ENCODE measurements around the gene KRT10. TPM values are rescaled to one million over a fixed set of nuclear protein-coding genes. Genes with fewer than 3 reads are reported as not detected.

Gene KRT10
- total and polyA plus RNA-seq, 9 of the 15 experiments (the other 6 are each of a cell fraction or from before 2014, with no cell fraction given), result 47.0 to 179 (median 76.2) TPM

- Histone ChIP-seq H3K4me2 (ENCODE audit: insufficient read depth, low read length) (no peak overlapping the region), H3K79me2 (ENCODE audit: control insufficient read depth, insufficient read depth, low read length) (no peaks in the 10 kb centered on the region), H3K27ac (ENCODE audit: extremely low read depth, low read depth, low read length) (no peak overlapping the region), H3K4me1 (replicated peaks in 1 of 2; ENCODE audit: control insufficient read depth in 2 of 2, insufficient read depth in 2 of 2, low read length in 2 of 2) (peaks cover 12 to 34% of the 10 kb centered on the region in 2 experiments), H3K9ac (ENCODE audit: insufficient read depth in 1 of 2, low read depth in 2 of 2, low read length in 2 of 2) (no peak overlapping the region), H3K4me3 (no peak overlapping the region), H3K36me3 (ENCODE audit: control insufficient read depth, insufficient read depth, low read length) (no peaks in the 10 kb centered on the region), H2AFZ (ENCODE audit: low read depth, low read length) (no peak overlapping the region), H3K27me3 (ENCODE audit: control insufficient read depth in 2 of 2, insufficient read depth in 2 of 2, low read length in 2 of 2) (no peaks in the 10 kb centered on the region), H4K20me1 (replicated peaks; ENCODE audit: control insufficient read depth, insufficient read depth, low read length) (no peaks in the 10 kb centered on the region), H3K9me3 (replicated peaks; ENCODE audit: control insufficient read depth, insufficient read depth, low read depth, low read length) (no peaks in the 10 kb centered on the region), H3K9me1 (ENCODE audit: control insufficient read depth, insufficient read depth, low read length) (peaks cover 2% of the 10 kb centered on the region)
- BruUV-seq (replicated peaks), result no TSS peak
- 100% methylated on average over 1 of the region's 1 CpG for WGBS (ENCODE audit: insufficient coverage, low coverage, missing lambda C conversion rate)
- ChIA-PET POLR2A (interaction anchor here (0.5 to 1.7 kb wide), 4 partner anchors 10 to 1226 kb away, joined by 3 to 7 read pairs (median 4); no protein-coding TSS in a partner anchor), CTCF (ENCODE audit: low intra/inter-chr PET ratio) (no interaction called here)
- ATAC-seq (no peak), DNase-seq (ENCODE audit: extremely low read depth in 1 of 4, low spot score in 3 of 4) (no peak), FAIRE-seq (no peak)
- intact Hi-C loops (cut with micrococcal nuclease) (no loop called here), in situ Hi-C loops (cut with MboI) (no loop called here)
- TF ChIP-seq NR0B1 (IDR thresholded peaks at IDR 0.05; ENCODE audit: partially characterized antibody) (no peak), BCLAF1 (IDR thresholded peaks at IDR 0.05; ENCODE audit: borderline replicate concordance in 1 of 2, control insufficient read depth in 1 of 2, low read depth in 2 of 2, low read length in 1 of 2) (no peak), ZBTB12 (CRISPR knock-in tag; IDR thresholded peaks at IDR 0.05) (no peak), U2AF2 (optimal IDR thresholded peaks at IDR 0.05; ENCODE audit: low read depth, low read length) (no peak), ZBTB1 (CRISPR knock-in tag; IDR thresholded peaks at IDR 0.05; ENCODE audit: borderline replicate concordance, low read depth) (no peak), ILF3 (IDR thresholded peaks at IDR 0.05; ENCODE audit: borderline replicate concordance) (no peak), IFI16 (CRISPR knock-in tag; IDR thresholded peaks at IDR 0.05) (no peak), USF1 (CRISPR knock-in tag; IDR thresholded peaks at IDR 0.05) (no peak), MLX (CRISPR knock-in tag; conservative IDR thresholded peaks at IDR 0.05) (no peak), SIN3A (IDR thresholded peaks at IDR 0.05; ENCODE audit: borderline replicate concordance in 2 of 2, control insufficient read depth in 1 of 2, low read depth in 2 of 2, low read length in 2 of 2) (no peak), ID3 (CRISPR knock-in tag; IDR thresholded peaks at IDR 0.05) (no peak), ID3 (tag; IDR thresholded peaks at IDR 0.05) (no peak), RB1 (IDR thresholded peaks at IDR 0.05; ENCODE audit: low read depth) (no peak)
Measured at GRCh38 chr17:40846515-40847144, 24.2 kb upstream of the KRT10 start.
